ENCODE data around the gene TTC28. TPM values are rescaled to one million over a fixed set of nuclear protein-coding genes. Genes with fewer than 3 reads are reported as not detected.

Gene TTC28
- total RNA-seq, 1 donor from 2014 or later: 16.4 TPM

GRCh38 chr22:28425211-28425610, 254.4 kb downstream of the TTC28 start:
- peaks cover 36% of the 10 kb centered on the region for H3K4me1 ChIP-seq
- no peak overlapping the region for H3K4me3 ChIP-seq
- H3K9me3 ChIP-seq (replicated peaks): no peaks in the 10 kb centered on the region
- no peak overlapping the region for H3K27ac ChIP-seq (replicated peaks)
- TF ChIP-seq CTCF (IDR thresholded peaks at IDR 0.05; ENCODE audit: borderline replicate concordance): no peak
- intact Hi-C loops (cut with micrococcal nuclease): no loop called here
- DNase-seq: no peak
- no peaks in the 10 kb centered on the region for H3K36me3 ChIP-seq
- no peaks in the 10 kb centered on the region for H3K27me3 ChIP-seq (ENCODE audit: low read depth)

GRCh38 chr22:28424427-28425080, 255.1 kb downstream of the TTC28 start:
- no peak for DNase-seq
- Histone ChIP-seq H3K36me3 (no peaks in the 10 kb centered on the region), H3K4me1 (peaks cover 29% of the 10 kb centered on the region), H3K4me3 (no peak overlapping the region), H3K27me3 (ENCODE audit: low read depth) (no peaks in the 10 kb centered on the region), H3K9me3 (replicated peaks) (no peaks in the 10 kb centered on the region), H3K27ac (replicated peaks) (no peak overlapping the region)
- intact Hi-C loops (cut with micrococcal nuclease): no loop called here
- no peak for TF ChIP-seq CTCF (IDR thresholded peaks at IDR 0.05; ENCODE audit: borderline replicate concordance)

- no peak for TF ChIP-seq CTCF (IDR thresholded peaks at IDR 0.05; ENCODE audit: borderline replicate concordance)
Observed at GRCh38 chr22:28419919-28420318, 259.7 kb downstream of the TTC28 start.

GRCh38 chr22:28418008-28418407, 261.6 kb downstream of the TTC28 start:
- Histone ChIP-seq H3K27ac (replicated peaks) (no peak overlapping the region), H3K36me3 (no peaks in the 10 kb centered on the region), H3K9me3 (replicated peaks) (no peaks in the 10 kb centered on the region), H3K4me3 (no peak overlapping the region), H3K27me3 (ENCODE audit: low read depth) (no peaks in the 10 kb centered on the region), H3K4me1 (peaks cover 16% of the 10 kb centered on the region)
- no peak for TF ChIP-seq CTCF (IDR thresholded peaks at IDR 0.05; ENCODE audit: borderline replicate concordance)
- intact Hi-C loops (cut with micrococcal nuclease): no loop called here
- no peak for DNase-seq

More at GRCh38 chr22:28419919-28420318, 259.7 kb downstream of the TTC28 start:
- Histone ChIP-seq H3K27ac (replicated peaks) (no peak overlapping the region), H3K4me1 (peaks cover 7% of the 10 kb centered on the region), H3K27me3 (ENCODE audit: low read depth) (no peaks in the 10 kb centered on the region), H3K9me3 (replicated peaks) (no peaks in the 10 kb centered on the region), H3K36me3 (no peaks in the 10 kb centered on the region), H3K4me3 (no peak overlapping the region)
- intact Hi-C loops (cut with micrococcal nuclease): no loop called here
- no peak for DNase-seq

GRCh38 chr22:28417431-28417830, 262.2 kb downstream of the TTC28 start:
- no peak overlapping the region for H3K4me3 ChIP-seq
- no peak for TF ChIP-seq CTCF (IDR thresholded peaks at IDR 0.05; ENCODE audit: borderline replicate concordance)
- H3K4me1 ChIP-seq: peaks cover 16% of the 10 kb centered on the region
- no peaks in the 10 kb centered on the region for H3K27me3 ChIP-seq (ENCODE audit: low read depth)
- no peak for DNase-seq
- H3K36me3 ChIP-seq: no peaks in the 10 kb centered on the region
- H3K27ac ChIP-seq (replicated peaks): no peak overlapping the region
- intact Hi-C loops (cut with micrococcal nuclease): no loop called here
- H3K9me3 ChIP-seq (replicated peaks): no peaks in the 10 kb centered on the region

Data from left ventricle myocardium inferior (tissue), 1 donor.